Measurements from ENCODE around the gene PLEKHG3.
A peak's percentile ranks its signal among the peaks of the same experiment; 100 is the strongest.

Gene PLEKHG3

DNA sequence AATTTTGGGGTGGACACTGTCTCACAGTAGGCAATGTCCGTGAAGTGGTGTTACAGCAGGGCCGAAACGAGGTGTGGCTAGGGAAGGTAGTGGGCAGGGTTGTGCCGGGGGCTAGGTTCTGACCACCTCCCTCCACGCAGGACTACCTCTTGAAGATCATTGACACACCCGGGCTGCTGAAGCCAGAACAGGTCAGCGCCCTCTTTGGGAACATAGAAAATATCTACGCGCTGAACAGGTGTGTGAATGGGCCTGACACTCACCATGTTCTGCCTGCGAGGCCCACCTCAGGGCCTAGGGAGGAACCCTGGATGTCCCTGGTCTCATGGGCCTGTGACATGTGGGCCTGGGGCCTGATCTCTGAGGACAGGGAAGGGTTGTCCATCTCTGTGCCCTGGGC is 24.6 kb downstream of the PLEKHG3 start:
- no peak for DNase-seq

DNA sequence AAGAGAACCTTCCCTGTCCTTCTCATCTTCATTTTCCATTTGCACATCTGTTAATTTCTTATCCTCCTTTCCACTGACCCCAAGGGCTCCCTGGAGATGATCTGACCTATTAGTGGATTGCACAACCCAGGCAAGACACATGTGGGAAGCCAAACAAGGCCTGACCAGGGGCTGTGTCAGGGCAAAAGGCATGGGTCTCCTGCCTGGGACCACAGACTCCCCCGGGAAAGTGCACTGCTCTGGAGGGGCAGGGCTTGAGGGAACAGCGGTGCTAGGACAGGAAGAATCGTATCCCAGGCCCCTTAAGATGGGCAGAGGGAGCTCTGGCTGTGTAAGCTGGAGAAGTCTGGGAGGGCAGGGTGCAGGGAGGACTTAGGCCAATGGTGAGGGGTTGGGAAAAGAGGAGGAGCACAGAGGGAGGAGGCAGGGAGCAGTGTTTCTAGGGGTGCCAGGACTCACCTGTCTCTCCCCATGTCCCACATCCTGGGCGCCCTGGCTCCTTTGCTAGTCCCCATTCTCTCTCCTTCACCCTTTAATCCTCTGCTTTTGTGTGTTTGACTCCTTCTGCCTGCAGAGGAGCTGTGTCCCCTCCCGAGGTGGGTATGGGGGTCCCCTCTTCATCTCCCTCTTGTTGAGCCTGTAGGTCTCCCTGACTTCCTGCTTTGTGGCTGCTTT is 25.3 kb downstream of the PLEKHG3 start:
- DNase-seq: no peak

- DNase-seq: no peak
These were observed 25.8 kb downstream of the PLEKHG3 start for GRCh38 chr14:64730061-64730440.

DNA sequence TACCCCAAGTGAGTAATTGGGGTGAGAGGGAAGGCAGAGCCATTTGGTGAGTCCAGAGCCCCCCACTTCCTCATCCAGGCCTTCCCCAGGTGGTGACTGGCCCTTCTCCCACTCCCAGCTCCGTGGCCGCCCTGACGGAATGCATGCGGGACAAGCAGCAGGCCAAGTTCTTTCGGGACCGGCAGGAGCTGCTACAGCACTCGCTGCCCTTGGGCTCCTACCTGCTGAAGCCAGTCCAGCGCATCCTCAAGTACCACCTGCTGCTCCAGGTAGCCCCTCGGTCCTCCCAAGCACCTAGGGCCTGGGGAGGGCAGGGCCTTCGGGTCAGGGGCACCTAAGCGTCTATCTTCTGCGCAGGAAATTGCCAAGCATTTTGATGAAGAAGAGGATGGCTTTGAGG is 26.5 kb downstream of the PLEKHG3 start:
- no peak for DNase-seq

GRCh38 chr14:64731141-64731581 is 26.9 kb downstream of the PLEKHG3 start:
- no peak for DNase-seq

DNA sequence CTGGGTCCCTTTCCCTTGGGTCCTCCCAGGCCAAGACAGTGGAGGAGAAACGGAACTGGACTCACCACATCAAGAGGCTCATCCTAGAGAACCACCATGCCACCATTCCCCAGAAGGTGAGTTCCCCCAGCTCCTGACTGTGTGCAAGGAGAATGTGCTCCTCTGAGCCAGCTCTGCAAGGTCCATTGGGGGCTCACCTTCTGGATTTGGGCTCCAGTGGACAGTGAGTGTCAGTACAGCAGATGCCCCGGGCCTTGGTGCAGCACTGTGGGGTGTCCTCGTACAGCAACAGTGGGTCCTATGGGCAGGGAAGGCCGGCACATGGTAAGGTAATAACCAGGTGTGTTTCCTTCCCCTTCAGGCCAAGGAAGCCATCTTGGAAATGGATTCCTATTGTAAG is 27.8 kb downstream of the PLEKHG3 start:
- no peak for DNase-seq

- DNase-seq: no peak
These were observed 28.4 kb downstream of the PLEKHG3 start for GRCh38 chr14:64732536-64733120.

- no peak for DNase-seq
These were observed 29.1 kb downstream of the PLEKHG3 start for GRCh38 chr14:64733321-64733720.

GRCh38 chr14:64733899-64734298 is 29.7 kb downstream of the PLEKHG3 start:
- DNase-seq: no peak

DNA sequence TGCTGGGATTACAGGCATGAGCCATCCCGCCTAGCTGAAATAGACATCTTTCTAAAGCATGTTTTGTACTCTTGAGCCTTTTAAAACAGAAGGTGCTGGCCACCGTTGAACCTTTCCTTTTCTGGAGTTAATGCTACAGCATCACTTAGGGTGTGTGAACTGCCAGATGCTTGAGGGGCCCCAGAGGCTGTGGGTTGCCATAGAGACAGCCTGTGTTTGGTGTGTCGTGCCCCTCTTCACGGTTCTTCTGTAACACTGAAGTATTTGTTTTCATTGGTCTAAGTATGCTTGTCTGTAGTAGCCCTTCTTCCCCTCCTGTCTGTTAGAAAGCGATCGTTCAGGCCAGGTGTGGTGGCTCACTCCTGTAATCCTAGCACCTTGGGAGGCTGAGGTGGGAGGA is 30.8 kb downstream of the PLEKHG3 start:
- DNase-seq: no peak

GRCh38 chr14:64736271-64737169 is 32.3 kb downstream of the PLEKHG3 start:
- DNase-seq: peak; percentile 82

DNA sequence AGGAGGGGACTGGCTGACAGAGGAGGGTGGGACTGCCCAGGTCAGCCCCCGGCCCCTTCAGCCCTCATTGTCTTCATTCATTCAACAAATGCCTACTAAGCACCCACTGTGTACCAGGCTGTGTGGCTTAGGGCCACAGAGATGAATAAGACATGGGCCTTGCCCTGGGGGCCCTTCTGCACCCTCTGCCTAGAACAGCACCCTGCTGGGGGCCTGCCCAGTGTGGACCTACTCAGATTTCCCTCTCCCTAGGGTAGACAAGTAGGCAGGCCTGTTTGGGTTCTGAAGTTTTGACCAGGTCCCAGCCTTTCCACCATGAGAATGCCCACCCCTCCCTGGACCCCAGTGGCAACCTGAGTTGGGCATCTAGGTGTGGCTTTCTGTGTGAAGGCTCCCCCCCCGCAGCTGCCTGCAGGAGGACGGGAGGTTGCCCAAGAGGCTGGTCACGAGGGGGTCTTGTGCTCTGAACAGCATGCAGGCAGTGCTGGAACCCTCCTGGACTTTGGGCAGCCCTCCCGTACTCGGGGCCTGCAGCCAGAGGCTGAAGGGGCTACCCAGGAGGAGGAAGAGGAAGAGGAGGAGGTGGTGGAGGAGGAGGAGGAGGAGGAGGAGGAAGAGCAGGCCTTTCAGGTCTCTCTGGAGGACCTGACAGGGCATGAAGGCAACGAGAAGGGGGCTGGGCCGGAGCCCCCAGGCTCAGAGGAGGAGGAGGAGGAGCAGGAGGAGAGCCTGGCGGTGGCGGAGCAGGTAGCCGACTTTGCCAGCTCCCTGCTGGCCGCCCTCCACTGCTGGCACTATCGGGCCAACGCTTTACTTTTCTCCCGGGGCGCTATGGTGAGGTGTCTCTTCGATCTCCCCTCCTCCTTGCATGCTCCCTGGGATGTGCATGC is 33.4 kb downstream of the PLEKHG3 start:
- DNase-seq: no peak

GRCh38 chr14:64738281-64738804 is 34.1 kb downstream of the PLEKHG3 start:
- DNase-seq: no peak

DNA sequence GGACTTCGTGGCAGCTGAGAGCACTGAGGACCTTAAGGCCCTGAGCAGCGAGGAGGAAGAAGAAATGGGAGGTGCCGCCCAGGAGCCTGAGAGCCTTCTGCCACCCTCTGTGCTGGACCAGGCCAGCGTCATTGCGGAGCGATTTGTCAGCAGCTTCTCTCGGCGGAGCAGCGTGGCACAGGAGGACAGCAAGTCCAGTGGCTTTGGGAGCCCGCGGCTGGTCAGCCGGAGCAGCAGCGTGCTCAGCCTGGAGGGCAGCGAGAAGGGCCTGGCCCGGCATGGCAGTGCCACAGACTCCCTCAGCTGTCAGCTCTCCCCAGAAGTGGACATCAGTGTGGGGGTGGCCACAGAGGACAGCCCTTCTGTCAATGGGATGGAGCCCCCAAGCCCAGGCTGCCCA is 37.0 kb downstream of the PLEKHG3 start:
- no peak for DNase-seq

DNA sequence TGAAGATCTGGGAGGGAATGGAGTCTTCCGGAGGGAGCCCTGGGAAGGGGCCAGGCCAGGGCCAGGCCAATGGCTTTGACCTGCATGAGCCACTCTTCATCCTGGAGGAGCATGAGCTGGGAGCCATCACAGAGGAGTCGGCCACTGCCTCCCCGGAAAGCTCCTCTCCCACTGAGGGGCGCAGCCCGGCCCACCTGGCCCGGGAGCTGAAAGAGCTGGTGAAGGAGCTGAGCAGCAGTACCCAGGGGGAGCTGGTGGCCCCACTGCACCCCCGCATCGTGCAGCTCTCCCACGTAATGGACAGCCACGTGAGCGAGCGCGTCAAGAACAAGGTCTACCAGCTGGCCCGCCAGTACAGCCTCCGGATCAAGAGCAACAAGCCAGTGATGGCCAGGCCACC is 37.7 kb downstream of the PLEKHG3 start:
- no peak for DNase-seq

- no peak for DNase-seq
These were observed 38.8 kb downstream of the PLEKHG3 start for GRCh38 chr14:64743061-64743460.

DNA sequence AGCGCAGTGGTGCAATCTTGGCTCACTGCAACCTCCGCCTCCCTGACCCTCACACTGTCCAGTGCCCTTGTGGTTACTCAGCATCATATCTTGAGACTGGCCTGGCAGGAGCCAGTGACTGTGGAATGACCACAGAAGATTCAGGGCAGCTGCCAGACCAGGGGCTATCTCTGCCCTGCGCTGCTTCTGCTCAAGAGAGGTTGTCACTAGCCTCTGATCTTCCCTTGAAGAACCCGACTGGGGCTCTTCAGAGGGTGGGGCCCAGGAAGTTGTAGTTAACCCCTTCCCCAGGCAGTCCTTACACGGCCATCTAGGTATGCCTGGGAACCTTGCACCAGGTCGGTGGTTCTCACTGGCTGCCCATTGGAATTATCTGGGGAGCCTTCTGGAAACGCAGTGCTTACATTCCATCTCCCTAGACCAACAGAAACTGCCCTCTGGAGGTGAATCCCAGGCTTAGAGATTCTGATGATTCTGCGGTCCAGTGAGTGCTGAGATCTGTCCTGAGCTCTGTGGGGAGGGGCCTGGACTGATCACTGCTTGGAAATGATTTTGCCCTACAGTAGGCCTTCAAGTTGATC is 41.4 kb downstream of the PLEKHG3 start:
- DNase-seq: no peak

- no peak for DNase-seq
These were observed 42.4 kb downstream of the PLEKHG3 start for GRCh38 chr14:64746298-64747250.

GRCh38 chr14:64747327-64747726 is 43.1 kb downstream of the PLEKHG3 start:
- DNase-seq: no peak

GRCh38 chr14:64748521-64748920 is 44.3 kb downstream of the PLEKHG3 start:
- DNase-seq: no peak
